Activated CD8-positive, alpha-beta memory T cell treated with anti-CD3 and anti-CD28 coated beads, Interleukin-2, amount 10 ng/mL, durations not matched to agents 7 days and 5 days (primary cell): ENCODE data around the gene HPCAL1. TPM values are rescaled to one million over a fixed set of nuclear protein-coding genes. Genes with fewer than 3 reads are reported as not detected.

Experiments
- ATAC-seq: fragments of 150-1000 bp; cut with Tn5 transposase; one replicate; pipeline ENCODE4 v1.10.0; 2021; ENCODE audit warnings: moderate library complexity
- CTCF ChIA-PET: fragments of 350-600 bp; sonication (Branson Sonifier 250); formaldehyde crosslinking; loops from one replicate; lab custom pipeline; 2021; ENCODE audit warnings: antibody characterized with exemption; lab: Charles Lee
- DNase-seq: peaks from one replicate; pipeline ENCODE4 v3.0.0-alpha.2; 2020
- H3K27ac Mint-ChIP-seq: one replicate; pipeline ENCODE4 v1.8.0; 2021; ENCODE audit warnings: mild to moderate bottlenecking, mixed read lengths
- H3K27me3 Mint-ChIP-seq: one replicate; pipeline ENCODE4 v1.8.0; 2021; ENCODE audit warnings: mixed read lengths
- H3K36me3 Mint-ChIP-seq: one replicate; pipeline ENCODE4 v1.8.0; 2021; ENCODE audit warnings: mild to moderate bottlenecking, mixed read lengths
- H3K4me1 Mint-ChIP-seq: one replicate; pipeline ENCODE4 v1.8.0; 2021; ENCODE audit warnings: mixed read lengths
- H3K4me3 Mint-ChIP-seq: one replicate; pipeline ENCODE4 v1.8.0; 2021; ENCODE audit warnings: mild to moderate bottlenecking, moderate library complexity, mixed read lengths
- H3K9me3 Mint-ChIP-seq: one replicate; pipeline ENCODE4 v1.8.0; 2022; ENCODE audit warnings: low read depth, mixed read lengths
- total RNA-seq, 2 experiments: library from RNA; stranded (reverse); gene quantifications; one replicate each; pipeline ENCODE4 v1.2.3, GENCODE V29; 2021

The HPCAL1 gene
- total RNA-seq, 2 experiments from 2014 or later: 29.0 to 47.0 TPM

DNA sequence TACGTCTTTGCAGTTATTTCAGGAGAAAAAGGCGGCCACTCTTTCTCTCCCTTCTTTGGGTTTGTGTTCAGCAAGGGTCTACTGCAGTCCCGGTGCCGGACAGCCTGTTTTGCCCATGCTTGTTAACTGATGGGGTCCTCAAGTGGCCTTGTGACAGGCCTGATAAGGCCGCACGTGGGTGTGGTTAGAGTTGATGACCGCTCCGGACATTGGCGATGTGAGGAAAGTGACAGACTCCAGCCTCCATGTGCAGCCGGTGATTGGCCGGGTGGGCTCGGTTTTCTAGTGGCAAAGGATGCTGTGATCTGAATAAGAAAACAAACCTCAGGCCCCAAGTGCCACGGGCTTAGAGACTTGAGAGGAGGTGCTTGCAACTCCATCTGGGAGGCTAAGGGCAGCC, 15.6 kb downstream of the HPCAL1 start:
- ATAC-seq (no peak), DNase-seq (no peak)
- H3K27ac Mint-ChIP-seq: no peak overlapping the region
- CTCF ChIA-PET: interaction anchor here (1.4 kb wide), 1 partner anchor 17 kb away, joined by 4 read pairs; no protein-coding TSS in a partner anchor
- peaks cover 3% of the 10 kb centered on the region for H3K9me3 Mint-ChIP-seq
- no peaks in the 10 kb centered on the region for H3K4me1 Mint-ChIP-seq
- H3K27me3 Mint-ChIP-seq: no peaks in the 10 kb centered on the region
- peaks cover 20% of the 10 kb centered on the region for H3K36me3 Mint-ChIP-seq
- H3K4me3 Mint-ChIP-seq: no peak overlapping the region

DNA sequence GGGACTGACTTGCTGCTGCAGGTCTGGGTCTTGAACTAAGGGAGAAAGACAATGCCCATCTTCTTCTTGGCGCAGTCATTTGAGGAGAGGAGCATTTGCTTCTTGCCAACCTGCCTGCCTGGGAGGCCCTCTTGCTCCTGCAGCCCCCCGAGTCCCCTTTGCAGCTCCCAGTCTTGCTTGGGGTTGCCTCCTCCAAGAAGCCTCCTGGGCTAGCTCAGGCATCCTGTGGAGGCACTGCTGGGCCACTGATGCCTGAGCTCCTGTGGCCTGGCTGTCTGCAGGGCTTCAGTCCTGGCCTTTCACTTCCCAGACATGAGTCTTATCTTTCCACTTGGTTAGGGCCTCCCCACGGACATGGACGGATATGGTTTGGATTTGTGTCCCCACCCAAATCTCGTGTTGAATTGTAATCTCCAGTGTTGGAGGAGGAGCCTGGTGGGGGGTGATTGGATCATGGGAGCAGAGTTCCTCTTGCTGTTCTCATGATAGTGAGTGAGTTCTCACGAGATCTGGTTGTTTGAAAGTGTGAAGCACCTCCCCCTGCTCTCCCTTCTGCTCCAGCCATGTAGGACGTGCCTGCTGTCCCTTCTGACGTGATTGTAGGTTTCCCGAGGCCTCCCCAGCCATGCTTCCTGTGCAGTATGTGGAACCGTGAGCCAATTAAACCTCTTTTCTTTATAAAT, 17.3 kb downstream of the HPCAL1 start:
- Mint-ChIP-seq H3K27me3 (no peaks in the 10 kb centered on the region), H3K4me1 (no peaks in the 10 kb centered on the region), H3K4me3 (no peak overlapping the region), H3K27ac (no peak overlapping the region), H3K36me3 (peaks cover 20% of the 10 kb centered on the region), H3K9me3 (peaks cover 3% of the 10 kb centered on the region)
- ATAC-seq (no peak), DNase-seq (no peak)
- CTCF ChIA-PET: interaction anchor here (0.9 kb wide), 1 partner anchor 17 kb away, joined by 3 read pairs; the partner anchor contains the start of gene HPCAL1

DNA sequence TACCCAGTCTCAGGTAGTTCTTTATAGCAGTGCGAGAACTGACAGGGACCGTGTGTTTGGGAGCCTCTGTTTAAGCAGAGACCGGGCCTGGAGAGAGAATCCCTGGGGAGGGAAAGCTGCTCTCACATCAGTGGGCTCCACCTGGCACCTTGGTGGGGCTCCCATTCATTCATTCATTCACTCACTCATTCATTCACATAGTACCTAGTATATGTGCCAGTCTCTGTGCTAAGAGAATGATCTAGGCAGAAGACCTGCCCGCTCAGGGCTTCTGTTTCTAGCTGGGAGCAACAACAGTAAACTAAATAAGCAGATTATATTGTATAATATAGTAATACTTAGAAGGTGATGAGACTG, 17.8 kb downstream of the HPCAL1 start:
- no peak for DNase-seq
- Mint-ChIP-seq H3K27me3 (no peaks in the 10 kb centered on the region), H3K9me3 (peaks cover 3% of the 10 kb centered on the region), H3K27ac (no peak overlapping the region), H3K4me1 (no peaks in the 10 kb centered on the region), H3K36me3 (peaks cover 20% of the 10 kb centered on the region), H3K4me3 (no peak overlapping the region)
- CTCF ChIA-PET: no interaction called here
- ATAC-seq: no peak

DNA sequence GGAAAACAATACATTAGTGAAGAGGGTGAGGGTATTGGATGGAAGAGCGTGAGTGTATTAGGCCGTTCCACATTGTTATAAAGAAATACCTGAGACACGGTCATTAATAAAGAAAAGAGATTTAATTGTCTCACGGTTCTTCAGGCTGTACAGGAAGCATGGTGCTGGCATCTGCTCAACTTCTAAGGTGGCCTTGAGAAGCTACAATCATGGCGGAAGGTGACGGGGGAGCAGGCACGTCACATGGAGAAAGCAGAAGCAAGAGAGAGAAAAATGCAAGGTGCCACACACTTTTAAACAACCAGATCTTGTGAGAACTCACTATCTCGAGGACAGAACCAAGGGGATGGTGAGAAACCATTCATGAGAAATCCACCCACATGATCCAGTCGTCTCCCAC, 18.2 kb downstream of the HPCAL1 start:
- Mint-ChIP-seq H3K27me3 (no peaks in the 10 kb centered on the region), H3K4me1 (no peaks in the 10 kb centered on the region), H3K36me3 (peaks cover 20% of the 10 kb centered on the region), H3K9me3 (peaks cover 3% of the 10 kb centered on the region), H3K4me3 (no peak overlapping the region), H3K27ac (no peak overlapping the region)
- CTCF ChIA-PET: no interaction called here
- DNase-seq (no peak), ATAC-seq (no peak)

DNA sequence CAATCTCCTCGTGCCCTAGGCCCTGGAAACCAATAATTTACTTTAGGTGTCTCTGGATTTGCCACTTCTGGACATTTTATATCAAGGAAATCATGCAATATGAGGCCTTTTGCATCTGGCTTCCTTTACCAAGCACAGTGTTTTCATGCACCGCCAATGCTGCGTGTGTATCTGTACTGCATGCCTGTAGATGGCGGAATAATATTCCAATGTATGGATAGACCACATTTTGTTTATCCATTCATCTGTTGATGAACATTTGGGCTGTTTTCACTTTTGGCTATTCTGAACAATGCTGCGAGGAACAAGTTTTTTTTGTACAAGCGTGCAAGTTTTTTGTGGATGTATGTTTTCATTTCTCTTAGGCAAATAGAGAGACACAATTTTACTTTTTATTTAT, 18.9 kb downstream of the HPCAL1 start:
- Mint-ChIP-seq H3K4me3 (no peak overlapping the region), H3K27ac (no peak overlapping the region), H3K27me3 (no peaks in the 10 kb centered on the region), H3K36me3 (peaks cover 20% of the 10 kb centered on the region), H3K9me3 (peaks cover 3% of the 10 kb centered on the region), H3K4me1 (no peaks in the 10 kb centered on the region)
- no peak for DNase-seq
- CTCF ChIA-PET: no interaction called here
- no peak for ATAC-seq

DNA sequence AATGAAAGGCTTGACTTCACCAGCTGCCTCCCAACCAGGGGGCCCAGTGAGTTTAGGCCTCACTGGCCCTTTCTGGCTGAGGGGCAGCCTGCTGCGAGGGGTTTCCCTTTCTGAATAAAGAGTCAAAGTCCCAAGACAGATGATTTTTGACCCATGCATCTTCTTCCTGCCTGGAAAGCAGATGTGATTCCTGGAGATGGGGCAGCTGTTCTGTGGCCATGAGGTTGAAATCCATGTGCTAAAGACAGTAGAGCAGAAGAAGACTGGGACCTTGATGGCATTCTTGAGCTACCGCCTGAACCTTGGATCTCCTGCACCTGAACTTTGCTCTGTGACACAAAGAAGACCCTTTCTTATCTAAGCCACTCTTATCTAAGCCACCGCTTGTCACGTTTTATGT, 19.8 kb downstream of the HPCAL1 start:
- Mint-ChIP-seq H3K27ac (no peak overlapping the region), H3K27me3 (no peaks in the 10 kb centered on the region), H3K9me3 (peaks cover 3% of the 10 kb centered on the region), H3K4me1 (peaks cover under 1% of the 10 kb centered on the region), H3K4me3 (no peak overlapping the region), H3K36me3 (peaks cover 20% of the 10 kb centered on the region)
- DNase-seq (no peak), ATAC-seq (no peak)
- CTCF ChIA-PET: no interaction called here

DNA sequence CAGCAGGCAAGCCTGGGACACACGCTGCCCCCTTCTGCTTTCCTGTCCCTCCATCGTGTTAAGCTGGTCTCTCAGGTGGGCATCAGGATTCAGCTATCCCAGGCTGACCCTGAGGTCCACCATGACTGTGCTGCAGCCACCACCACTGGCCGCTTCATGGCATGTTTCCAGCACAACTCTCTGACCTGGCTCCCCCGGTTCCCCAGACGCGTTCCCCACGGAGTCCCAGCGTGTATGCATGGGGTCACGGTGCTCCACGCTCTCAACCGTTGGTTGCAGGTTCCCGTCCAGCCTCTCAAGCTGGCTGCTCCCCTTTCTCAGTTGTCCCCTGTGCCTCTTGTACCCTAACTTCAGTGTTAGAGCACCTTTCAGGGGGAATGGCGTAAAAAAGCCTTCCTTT, 20.3 kb downstream of the HPCAL1 start:
- no peaks in the 10 kb centered on the region for H3K27me3 Mint-ChIP-seq
- no peak overlapping the region for H3K27ac Mint-ChIP-seq
- H3K4me3 Mint-ChIP-seq: no peak overlapping the region
- CTCF ChIA-PET: interaction anchor here (1.0 to 1.4 kb wide), 2 partner anchors 20 to 86 kb away, joined by 3 read pairs; partner anchors contain the start of gene HPCAL1
- DNase-seq (no peak), ATAC-seq (no peak)
- peaks cover 4% of the 10 kb centered on the region for H3K4me1 Mint-ChIP-seq
- H3K36me3 Mint-ChIP-seq: peaks cover 19% of the 10 kb centered on the region
- H3K9me3 Mint-ChIP-seq: peaks cover 3% of the 10 kb centered on the region

DNA sequence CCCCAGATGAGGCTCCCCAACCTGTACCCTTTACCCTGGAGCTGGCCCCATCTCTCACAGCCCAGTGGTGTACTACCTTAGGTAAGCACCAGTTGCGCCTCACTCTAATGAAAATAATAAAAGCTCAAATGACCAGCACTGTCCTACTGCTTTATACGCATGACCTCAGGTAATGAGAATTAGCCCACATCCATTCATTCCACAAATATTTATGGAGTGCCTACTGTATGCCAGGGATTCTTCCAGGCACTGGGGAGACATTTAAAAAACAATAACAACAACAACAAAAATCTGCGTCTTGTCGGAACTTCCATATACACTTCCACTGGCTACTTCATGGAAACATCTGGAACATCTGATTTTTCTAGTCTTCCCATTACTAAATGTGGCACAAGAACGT, 20.8 kb downstream of the HPCAL1 start:
- Mint-ChIP-seq H3K4me3 (no peak overlapping the region), H3K4me1 (peaks cover 8% of the 10 kb centered on the region), H3K36me3 (peaks cover 18% of the 10 kb centered on the region), H3K27me3 (no peaks in the 10 kb centered on the region), H3K9me3 (peaks cover 3% of the 10 kb centered on the region), H3K27ac (no peak overlapping the region)
- DNase-seq (no peak), ATAC-seq (no peak)
- CTCF ChIA-PET: interaction anchor here (1.0 to 1.4 kb wide), 3 partner anchors 19 to 86 kb away, joined by 3 to 4 read pairs (median 3); partner anchors contain the start of gene HPCAL1

DNA sequence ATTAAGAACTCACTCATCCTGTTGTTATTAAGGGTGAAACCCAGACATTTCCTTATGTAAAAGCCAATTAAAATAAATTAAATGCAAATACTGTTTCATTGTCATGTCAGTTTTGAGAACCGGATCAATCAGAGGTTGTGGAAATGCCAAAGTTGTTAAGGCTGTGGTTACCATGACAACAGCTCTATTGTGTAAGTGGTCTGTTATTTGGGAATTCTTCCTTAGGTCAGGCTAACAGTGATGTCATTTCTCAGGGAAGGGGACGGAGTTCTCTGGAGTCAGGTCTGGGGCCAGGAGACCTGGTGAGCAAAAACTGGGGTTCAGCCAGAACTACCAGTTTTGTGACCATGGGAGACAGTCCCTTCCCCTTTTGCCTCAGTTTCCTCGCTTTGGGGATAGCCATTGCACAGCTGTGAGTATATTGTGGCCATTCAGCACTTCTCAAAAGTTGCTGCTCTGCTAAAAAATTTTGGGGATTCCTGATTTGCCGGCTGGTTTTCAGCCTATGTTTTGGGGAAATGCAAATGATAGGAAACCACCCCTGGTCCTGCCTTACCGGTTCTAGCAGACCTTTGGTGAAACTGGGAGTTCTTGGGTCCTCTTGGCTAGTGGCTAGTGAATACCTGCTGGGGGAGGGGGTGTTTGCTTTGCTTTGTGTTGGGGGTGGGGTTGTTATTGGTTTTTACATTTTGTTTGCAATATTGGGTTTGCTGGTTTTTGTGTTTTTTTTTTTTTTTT, 21.6 kb downstream of the HPCAL1 start:
- ATAC-seq (no peak), DNase-seq (no peak)
- no peaks in the 10 kb centered on the region for H3K27me3 Mint-ChIP-seq
- H3K4me3 Mint-ChIP-seq: no peak overlapping the region
- CTCF ChIA-PET: interaction anchor here (1.0 to 1.4 kb wide), 3 partner anchors 20 to 85 kb away, joined by 3 to 4 read pairs (median 3); partner anchors contain the start of gene HPCAL1
- peaks cover 18% of the 10 kb centered on the region for H3K36me3 Mint-ChIP-seq
- H3K4me1 Mint-ChIP-seq: peaks cover 14% of the 10 kb centered on the region
- peaks cover 3% of the 10 kb centered on the region for H3K9me3 Mint-ChIP-seq
- no peak overlapping the region for H3K27ac Mint-ChIP-seq

DNA sequence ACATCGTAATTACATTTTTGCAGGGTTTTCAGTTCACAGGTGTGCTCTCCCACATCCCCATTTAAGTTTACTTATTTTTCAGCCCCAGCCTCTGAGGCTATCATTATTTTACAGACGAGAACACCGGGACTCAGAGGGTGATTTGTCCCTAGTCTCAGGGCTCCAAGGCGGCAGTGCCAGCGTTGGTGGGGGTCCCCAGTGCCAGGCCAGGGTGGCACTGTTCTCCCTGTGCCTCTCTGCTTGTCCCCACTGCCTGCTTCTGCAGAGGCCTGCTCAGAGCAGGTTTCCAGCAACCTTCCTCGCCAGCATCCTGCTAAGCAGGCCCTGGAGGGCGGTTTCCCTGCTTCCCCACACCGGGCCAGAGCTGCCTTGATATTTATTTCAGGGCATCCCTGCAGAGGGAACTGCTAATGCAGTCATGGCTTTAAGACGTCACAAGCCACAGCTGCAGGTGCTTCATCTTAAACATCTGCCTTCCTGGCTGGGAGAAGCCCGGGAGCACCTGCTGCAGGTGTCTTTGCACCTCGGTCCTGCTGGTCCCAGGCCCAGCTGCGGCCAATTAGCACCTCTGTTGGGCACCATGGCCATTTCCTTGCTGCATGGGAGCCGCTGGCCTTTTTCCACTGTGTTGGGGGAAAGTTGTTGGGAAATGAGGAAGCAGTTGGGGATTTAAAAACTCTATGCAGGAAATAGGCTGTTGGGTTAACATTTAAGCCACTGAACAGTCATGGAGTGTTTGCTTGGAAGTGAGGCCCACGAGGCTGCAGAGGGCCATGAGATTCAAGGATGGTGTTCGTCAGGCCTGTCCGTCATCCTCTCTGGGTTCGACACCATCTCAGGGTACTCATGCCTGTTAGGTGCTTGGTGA, 22.8 kb downstream of the HPCAL1 start:
- no peak for DNase-seq
- Mint-ChIP-seq H3K9me3 (peaks cover 3% of the 10 kb centered on the region), H3K27ac (no peak overlapping the region), H3K4me1 (peaks cover 26% of the 10 kb centered on the region), H3K36me3 (peaks cover 18% of the 10 kb centered on the region), H3K27me3 (no peaks in the 10 kb centered on the region), H3K4me3 (no peak overlapping the region)
- CTCF ChIA-PET: no interaction called here
- no peak for ATAC-seq

DNA sequence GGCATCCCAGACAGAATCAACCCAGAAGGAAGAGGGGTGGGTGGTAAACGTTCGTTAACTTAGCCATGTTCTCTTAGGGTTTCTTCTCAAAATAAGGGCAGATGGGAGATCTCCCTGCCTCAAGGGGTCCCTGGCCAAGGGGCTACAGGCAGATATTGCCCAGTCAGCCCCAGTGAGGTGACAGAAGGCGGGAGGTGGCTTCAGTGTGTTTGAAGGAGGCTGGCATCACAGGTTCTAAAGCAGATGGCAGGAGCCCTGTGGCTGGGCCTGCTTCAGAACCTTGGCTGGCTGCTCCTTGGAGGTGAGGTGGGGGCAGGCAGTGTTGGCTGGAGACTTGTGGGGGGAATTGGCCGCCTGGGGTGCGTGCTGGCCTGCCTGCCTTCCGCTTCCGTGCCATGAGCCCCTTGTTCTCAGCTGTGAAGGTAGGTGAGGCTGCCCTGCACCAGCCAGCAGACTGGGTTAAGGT, 23.5 kb downstream of the HPCAL1 start:
- H3K4me1 Mint-ChIP-seq: peaks cover 33% of the 10 kb centered on the region
- H3K27ac Mint-ChIP-seq: no peak overlapping the region
- no peak for DNase-seq
- H3K9me3 Mint-ChIP-seq: peaks cover 2% of the 10 kb centered on the region
- H3K27me3 Mint-ChIP-seq: no peaks in the 10 kb centered on the region
- no peak for ATAC-seq
- CTCF ChIA-PET: interaction anchor here (7.0 kb wide), 1 partner anchor 23 kb away, joined by 63 read pairs; the partner anchor contains the start of gene HPCAL1
- peaks cover 15% of the 10 kb centered on the region for H3K36me3 Mint-ChIP-seq
- no peak overlapping the region for H3K4me3 Mint-ChIP-seq

DNA sequence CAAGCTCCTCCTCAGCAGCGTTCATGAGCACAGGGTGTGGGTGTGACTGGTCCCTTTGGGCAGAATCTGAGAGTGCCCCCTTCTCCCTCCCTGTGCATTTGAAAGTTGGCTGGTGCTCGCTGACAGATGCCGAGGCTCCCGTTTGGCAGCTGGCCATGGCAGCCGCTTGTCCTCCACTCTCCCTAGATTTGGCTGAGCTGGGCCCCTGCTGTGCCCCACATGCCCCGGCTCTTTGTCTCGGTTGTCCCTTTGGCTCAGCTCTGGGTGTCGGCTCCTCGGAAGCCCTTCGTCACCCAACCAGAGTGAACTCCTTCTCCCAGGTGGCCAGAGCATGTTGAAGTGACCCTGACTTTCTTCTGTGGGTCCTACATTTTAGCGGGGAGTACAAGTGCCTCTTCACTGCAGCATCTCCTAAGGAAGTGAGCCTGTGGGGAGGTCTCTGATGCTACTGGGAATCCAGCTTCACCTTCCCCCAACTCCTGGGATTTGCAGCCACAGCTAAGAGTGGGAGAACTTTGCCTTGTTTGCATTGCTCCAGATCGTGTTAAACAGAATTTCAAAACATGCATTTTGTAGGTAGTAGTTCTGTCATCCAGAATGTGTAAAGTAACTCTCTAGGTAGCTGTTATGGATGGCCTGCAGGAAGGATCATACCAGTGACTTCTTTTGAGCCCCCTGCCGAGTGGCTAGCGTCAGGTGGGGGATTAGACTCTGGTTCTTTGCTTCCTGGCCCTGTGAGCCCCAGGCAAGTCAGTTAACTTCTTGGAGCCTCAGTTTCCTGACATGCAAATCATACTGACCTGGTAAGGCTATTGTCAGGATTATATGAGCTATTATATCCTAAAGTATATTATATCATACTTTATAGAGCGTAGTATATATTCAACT, 24.2 kb downstream of the HPCAL1 start:
- Mint-ChIP-seq H3K36me3 (peaks cover 9% of the 10 kb centered on the region), H3K4me3 (no peak overlapping the region), H3K27ac (no peak overlapping the region), H3K27me3 (no peaks in the 10 kb centered on the region), H3K9me3 (peaks cover 2% of the 10 kb centered on the region), H3K4me1 (peaks cover 40% of the 10 kb centered on the region)
- DNase-seq (no peak), ATAC-seq (no peak)
- CTCF ChIA-PET: interaction anchor here (1.0 to 7.0 kb wide), 3 partner anchors 18 to 24 kb away, joined by 3 to 63 read pairs (median 3); partner anchors contain the start of gene HPCAL1
